8988T (cell line): ENCODE data around the gene DAZAP1.

Experiments used
- DNase-seq: peaks from one replicate; pipeline ENCODE4 v3.0.0; 2011

Gene DAZAP1

GRCh38 chr19:1394252-1395193 lies 12.9 kb upstream of the DAZAP1 start:
- DNase-seq, result no peak

- DNase-seq, result no peak
Measured at GRCh38 chr19:1395194-1396018, 12.0 kb upstream of the DAZAP1 start.

- no peak for DNase-seq
Measured at GRCh38 chr19:1396019-1396767, 11.2 kb upstream of the DAZAP1 start.

GRCh38 chr19:1396768-1397679 lies 10.4 kb upstream of the DAZAP1 start:
- no peak for DNase-seq

GRCh38 chr19:1397838-1398237 lies 9.5 kb upstream of the DAZAP1 start:
- DNase-seq, result no peak

GRCh38 chr19:1399079-1399478 lies 8.3 kb upstream of the DAZAP1 start:
- no peak for DNase-seq

- no peak for DNase-seq
Measured at GRCh38 chr19:1399745-1400144, 7.6 kb upstream of the DAZAP1 start.

- no peak for DNase-seq
Measured at GRCh38 chr19:1400281-1401137, 6.9 kb upstream of the DAZAP1 start.

GRCh38 chr19:1401138-1401888 lies 6.1 kb upstream of the DAZAP1 start, which contains the start of gene GAMT:
TSS of gene GAMT (minus strand) at chr19:1401542. CDS start at chr19:1401476, 66 bp downstream.
- no peak for DNase-seq

GRCh38 chr19:1401889-1402217 lies 5.5 kb upstream of the DAZAP1 start:
- no peak for DNase-seq

- DNase-seq, result no peak
Measured at GRCh38 chr19:1402411-1403070, 4.8 kb upstream of the DAZAP1 start.

GRCh38 chr19:1406774-1407527 lies 435 bp upstream of the DAZAP1 start:
- peak; percentile 99 for DNase-seq

- no peak for DNase-seq
Measured at GRCh38 chr19:1408300-1409203, 1.2 kb downstream of the DAZAP1 start.

GRCh38 chr19:1409204-1410005 lies 2.0 kb downstream of the DAZAP1 start:
- no peak for DNase-seq

- no peak for DNase-seq
Measured at GRCh38 chr19:1410136-1410786, 2.9 kb downstream of the DAZAP1 start.

GRCh38 chr19:1410789-1411188 lies 3.4 kb downstream of the DAZAP1 start:
- no peak for DNase-seq
